Sigmoid colon (tissue), 7 donors: ENCODE measurements around the gene JAG2. TPM values are rescaled to one million over a fixed set of nuclear protein-coding genes. Genes with fewer than 3 reads are reported as not detected.

Source experiments
- DNase-seq: peaks from one replicate; pipeline ENCODE4 v3.0.0-alpha.2; 2019
- H3K27ac ChIP-seq, 4 donors: fragments of 200-600 bp; sonication (generic); one replicate each; pipeline ENCODE4 v1.5.1; 2016 to 2019; ENCODE audit warnings: mild to moderate bottlenecking in 1 of 4
- H3K27me3 ChIP-seq, 3 donors: fragments of 200-600 bp; sonication (generic); one replicate each; pipeline ENCODE4 v1.5.1; 2019; ENCODE audit warnings: mild to moderate bottlenecking in 1 of 3
- H3K36me3 ChIP-seq, 4 donors: fragments of 200-600 bp; sonication (generic); one replicate each; pipeline ENCODE4 v1.5.1; 2016 to 2019
- H3K4me1 ChIP-seq, 4 donors: fragments of 200-600 bp; sonication (generic); one replicate each; pipeline ENCODE4 v1.5.1; 2017 to 2019
- H3K4me3 ChIP-seq, 4 donors: fragments of 200-600 bp; sonication (generic); one replicate each; pipeline ENCODE4 v1.5.1; 2017 to 2019; ENCODE audit warnings: mild to moderate bottlenecking in 2 of 4, moderate library complexity in 1 of 4
- H3K9me3 ChIP-seq, 4 donors: fragments of 200-600 bp in 3 of 4; sonication (generic) in 3 of 4; one replicate each; pipeline versions ENCODE4 v1.5.1 to v1.6.1; 2013 to 2019
- EP300 ChIP-seq, 4 donors: sonication (generic); formaldehyde crosslinking; IDR thresholded peaks; one replicate each; pipeline ENCODE4 v1.6.1; 2017; ENCODE audit warnings: antibody characterized with exemption in 4 of 4
- POLR2A ChIP-seq, 2 donors: fragments of 450-650 bp; IDR thresholded peaks; one replicate each; pipeline ENCODE4 v1.6.1; 2016; ENCODE audit warnings: antibody characterized with exemption in 2 of 2, mild to moderate bottlenecking in 2 of 2, moderate library complexity in 2 of 2
- POLR2AphosphoS5 ChIP-seq, 4 donors: sonication (generic); formaldehyde crosslinking; IDR thresholded peaks; one replicate each; pipeline ENCODE4 v1.6.1; 2017; ENCODE audit warnings: antibody characterized with exemption in 4 of 4
- WGBS, 2 donors: extraction: QIAGEN DNeasy Blood & Tissue Kit; methylation state at CpG; one replicate each; pipeline ENCODE4 v1.1.7; 2013; 5-methylcytosine and 5-hydroxymethylcytosine counted together
- intact Hi-C: fragments of 100-400 bp; cut with DNase I; formaldehyde crosslinking; loops from one replicate; pipeline ENCODE4 v1.15.1; 2023
- polyA plus RNA-seq, 3 donors: library from polyadenylated mRNA; stranded (reverse); fragments of 200-250 nt; gene quantifications; one replicate each; pipeline ENCODE4 v1.2.3, GENCODE V29; 2013
- total RNA-seq, 4 donors: library from RNA; depleted of rRNA; stranded (reverse); fragments of >200 nt; gene quantifications; one replicate each; pipeline ENCODE4 v1.1.0, GENCODE V29; 2016
- TF ChIP-seq, protein P1 (sequence below), 4 experiments: fragments of 450-650 bp in 3 of 4; fragments of 200-600 bp in 1 of 4; IDR thresholded peaks; one replicate each; pipeline ENCODE4 v1.5.1; 2016 to 2019; ENCODE audit warnings: antibody characterized with exemption in 4 of 4, mild to moderate bottlenecking in 3 of 4, moderate library complexity in 2 of 4
- donor health status: healthy with polysubstance abuse.
- donor health status: Bipolar disorder and iron deficiency.
- donor health status: healthy.

JAG2 gene
- total and polyA plus RNA-seq, 7 donors = 0.60 to 12.3 (median 3.2) TPM

DNA sequence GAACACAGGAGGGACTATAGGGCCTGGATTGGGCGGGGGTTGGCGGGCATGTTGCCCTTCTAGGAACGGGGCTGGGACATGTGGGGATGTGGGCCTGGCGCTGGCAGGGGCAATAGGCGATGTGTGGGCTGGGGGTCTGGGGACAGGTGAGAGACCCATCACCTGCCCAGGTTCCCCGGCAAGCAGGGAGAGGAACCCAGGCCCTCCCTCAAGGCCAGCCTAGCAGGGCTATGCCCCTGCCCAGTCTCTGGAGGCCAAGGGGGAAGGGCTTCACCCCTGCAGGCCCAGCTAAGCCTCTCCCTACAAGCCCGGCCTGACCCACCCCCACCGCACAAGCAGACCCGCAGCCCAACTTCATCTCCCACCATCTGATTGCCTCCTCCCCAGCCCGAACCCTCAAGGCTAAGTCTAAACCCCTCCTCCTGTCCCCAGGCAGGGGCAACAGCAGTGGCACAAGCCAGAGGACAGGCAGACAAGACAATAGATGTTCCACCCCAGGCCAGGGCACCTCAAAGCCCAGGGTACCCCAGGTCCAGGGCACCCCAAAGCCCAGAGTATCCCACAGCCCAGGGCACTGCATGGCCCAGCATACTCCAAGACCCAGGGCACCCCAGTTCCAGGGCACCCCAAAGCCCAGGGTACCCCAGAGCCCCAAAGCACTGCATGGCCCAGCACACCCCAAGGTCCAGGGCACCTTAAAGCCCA lies 6.5 kb downstream of the JAG2 start:
- WGBS, 2 donors = 88 to 92% methylated on average over 10 of the region's 10 CpGs
- intact Hi-C loops = no loop called here
- no peak overlapping the region for H3K27ac ChIP-seq
- peaks cover 0 to 3% (median 2%) of the 10 kb centered on the region in 4 donors for H3K4me1 ChIP-seq
- H3K4me3 ChIP-seq = no peak overlapping the region
- H3K36me3 ChIP-seq = no peaks in the 10 kb centered on the region
- no peaks in the 10 kb centered on the region for H3K9me3 ChIP-seq
- H3K27me3 ChIP-seq = peaks cover 0 to 28% (median 12%) of the 10 kb centered on the region in 3 donors
- DNase-seq = no peak
- TF ChIP-seq POLR2AphosphoS5 (IDR thresholded peaks at IDR 0.05) (no peak), EP300 (IDR thresholded peaks at IDR 0.05) (no peak), POLR2A (IDR thresholded peaks at IDR 0.05) (no peak)
- TF ChIP-seq, protein P1, sequence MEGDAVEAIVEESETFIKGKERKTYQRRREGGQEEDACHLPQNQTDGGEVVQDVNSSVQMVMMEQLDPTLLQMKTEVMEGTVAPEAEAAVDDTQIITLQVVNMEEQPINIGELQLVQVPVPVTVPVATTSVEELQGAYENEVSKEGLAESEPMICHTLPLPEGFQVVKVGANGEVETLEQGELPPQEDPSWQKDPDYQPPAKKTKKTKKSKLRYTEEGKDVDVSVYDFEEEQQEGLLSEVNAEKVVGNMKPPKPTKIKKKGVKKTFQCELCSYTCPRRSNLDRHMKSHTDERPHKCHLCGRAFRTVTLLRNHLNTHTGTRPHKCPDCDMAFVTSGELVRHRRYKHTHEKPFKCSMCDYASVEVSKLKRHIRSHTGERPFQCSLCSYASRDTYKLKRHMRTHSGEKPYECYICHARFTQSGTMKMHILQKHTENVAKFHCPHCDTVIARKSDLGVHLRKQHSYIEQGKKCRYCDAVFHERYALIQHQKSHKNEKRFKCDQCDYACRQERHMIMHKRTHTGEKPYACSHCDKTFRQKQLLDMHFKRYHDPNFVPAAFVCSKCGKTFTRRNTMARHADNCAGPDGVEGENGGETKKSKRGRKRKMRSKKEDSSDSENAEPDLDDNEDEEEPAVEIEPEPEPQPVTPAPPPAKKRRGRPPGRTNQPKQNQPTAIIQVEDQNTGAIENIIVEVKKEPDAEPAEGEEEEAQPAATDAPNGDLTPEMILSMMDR (IDR thresholded peaks at IDR 0.05) = no peak

DNA sequence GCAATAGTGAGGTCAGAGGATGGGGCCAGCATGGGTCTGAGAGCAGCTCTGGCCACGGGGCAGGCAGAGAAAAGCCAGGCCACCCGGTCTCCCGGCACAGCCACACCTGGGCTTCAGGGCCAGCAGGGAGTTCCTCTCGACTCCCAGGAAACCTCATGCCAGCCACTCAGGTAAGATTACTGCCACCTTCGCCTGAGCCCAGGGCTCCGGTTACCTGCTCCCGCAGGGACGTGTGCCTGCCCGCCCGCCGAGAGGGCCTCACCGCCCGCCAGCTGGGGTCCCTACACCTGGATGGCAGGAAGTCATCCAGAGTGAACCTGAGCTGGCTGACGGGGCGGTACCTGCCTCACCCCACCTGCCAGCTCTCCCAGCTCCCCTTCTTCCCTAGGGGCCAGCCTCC lies 7.3 kb downstream of the JAG2 start:
- TF ChIP-seq EP300 (IDR thresholded peaks at IDR 0.05) (no peak), POLR2A (IDR thresholded peaks at IDR 0.05) (no peak), POLR2AphosphoS5 (IDR thresholded peaks at IDR 0.05) (no peak)
- TF ChIP-seq, protein P1 (IDR thresholded peaks at IDR 0.05) = no peak
- Histone ChIP-seq H3K4me3 (no peak overlapping the region), H3K36me3 (no peaks in the 10 kb centered on the region), H3K27me3 (peaks cover 0 to 20% (median 4%) of the 10 kb centered on the region in 3 donors), H3K9me3 (no peaks in the 10 kb centered on the region), H3K27ac (no peak overlapping the region), H3K4me1 (no peaks in the 10 kb centered on the region)
- DNase-seq = no peak
- WGBS, 2 donors = 64 to 78% methylated on average over 15 of the region's 15 CpGs
- intact Hi-C loops = no loop called here

DNA sequence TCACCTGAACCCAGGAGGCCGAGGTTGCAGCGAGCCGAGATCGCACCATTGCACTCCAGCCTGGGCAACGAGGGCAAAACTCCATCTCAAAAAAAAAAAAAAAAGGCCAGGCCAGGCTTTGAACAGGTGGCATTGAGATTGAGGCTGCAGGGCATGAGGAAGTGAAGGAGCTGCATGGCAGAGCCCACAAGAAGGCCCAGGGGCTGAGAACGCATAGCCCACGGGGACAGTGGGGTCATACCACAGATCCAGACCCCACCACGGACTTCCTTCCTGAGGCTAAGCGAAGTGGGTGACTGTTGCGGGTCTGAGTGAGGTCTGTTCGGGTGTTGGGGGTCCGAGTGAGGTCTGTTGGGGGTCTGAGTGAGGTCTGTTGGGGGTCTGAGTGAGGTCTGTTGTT lies 7.8 kb downstream of the JAG2 start:
- H3K9me3 ChIP-seq = no peaks in the 10 kb centered on the region
- H3K27ac ChIP-seq = no peak overlapping the region
- H3K4me3 ChIP-seq = no peak overlapping the region
- peaks cover 0 to 15% (median 0%) of the 10 kb centered on the region in 3 donors for H3K27me3 ChIP-seq
- intact Hi-C loops = no loop called here
- no peaks in the 10 kb centered on the region for H3K36me3 ChIP-seq
- TF ChIP-seq EP300 (IDR thresholded peaks at IDR 0.05) (no peak), POLR2A (IDR thresholded peaks at IDR 0.05) (no peak), POLR2AphosphoS5 (IDR thresholded peaks at IDR 0.05) (no peak)
- TF ChIP-seq, protein P1 (IDR thresholded peaks at IDR 0.05) = no peak
- no peaks in the 10 kb centered on the region for H3K4me1 ChIP-seq
- 63 to 83% methylated on average over 12 of the region's 12 CpGs for WGBS, 2 donors
- DNase-seq = no peak

DNA sequence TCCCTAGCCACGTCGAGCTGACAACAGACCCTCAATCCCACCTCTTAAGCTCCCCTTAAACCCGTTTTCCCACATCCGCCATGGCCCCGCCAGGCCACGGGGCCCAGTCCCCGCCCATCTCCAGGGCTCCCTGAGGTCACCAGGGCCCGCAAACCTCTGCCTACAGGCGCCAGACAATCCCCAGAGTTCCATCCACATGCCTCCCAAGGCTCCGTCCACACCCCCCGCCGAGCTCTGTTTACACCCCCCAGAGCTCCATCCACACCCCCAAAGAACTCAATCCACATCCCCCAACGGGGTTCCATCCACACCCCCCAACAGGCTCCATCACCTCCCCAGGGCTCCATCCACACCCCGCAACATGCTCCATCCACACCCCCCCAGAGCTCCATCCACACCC lies 9.2 kb downstream of the JAG2 start:
- no peak for DNase-seq
- intact Hi-C loops = no loop called here
- no peak overlapping the region for H3K27ac ChIP-seq
- H3K36me3 ChIP-seq = no peaks in the 10 kb centered on the region
- TF ChIP-seq POLR2AphosphoS5 (IDR thresholded peaks at IDR 0.05) = no peak
- TF ChIP-seq, protein P1 (IDR thresholded peaks at IDR 0.05) = no peak
- TF ChIP-seq POLR2A (IDR thresholded peaks at IDR 0.05) = no peak
- no peak for TF ChIP-seq EP300 (IDR thresholded peaks at IDR 0.05)
- no peaks in the 10 kb centered on the region for H3K9me3 ChIP-seq
- peaks cover 0 to under 1% (median 0%) of the 10 kb centered on the region in 3 donors for H3K27me3 ChIP-seq
- no peak overlapping the region for H3K4me3 ChIP-seq
- 83 to 84% methylated on average over 14 of the region's 14 CpGs for WGBS, 2 donors
- H3K4me1 ChIP-seq = no peaks in the 10 kb centered on the region

DNA sequence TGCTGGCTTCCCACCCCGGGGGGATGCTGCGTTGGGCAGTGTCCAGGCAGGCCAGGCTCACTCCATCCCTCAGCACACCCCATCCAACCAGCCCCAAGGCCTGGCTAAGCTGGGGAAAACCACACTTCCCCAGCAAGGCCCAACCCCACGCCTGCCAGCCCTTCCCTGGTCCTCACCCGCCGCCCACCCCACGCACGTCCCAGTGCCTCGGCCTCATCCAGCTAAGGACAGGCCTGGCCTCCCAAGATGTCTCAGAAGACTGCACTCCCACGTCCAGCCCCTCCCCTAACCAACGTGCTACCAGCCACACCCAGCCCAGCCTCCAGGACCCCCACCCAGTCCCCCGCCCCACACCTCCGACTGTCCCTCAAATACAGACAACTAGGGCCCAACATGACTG lies 9.8 kb downstream of the JAG2 start:
- H3K4me3 ChIP-seq = no peak overlapping the region
- H3K9me3 ChIP-seq = no peaks in the 10 kb centered on the region
- no peak overlapping the region for H3K27ac ChIP-seq
- TF ChIP-seq POLR2AphosphoS5 (IDR thresholded peaks at IDR 0.05) = no peak
- TF ChIP-seq, protein P1 (IDR thresholded peaks at IDR 0.05) = no peak
- no peak for TF ChIP-seq POLR2A (IDR thresholded peaks at IDR 0.05)
- no peak for TF ChIP-seq EP300 (IDR thresholded peaks at IDR 0.05)
- intact Hi-C loops = no loop called here
- H3K36me3 ChIP-seq = no peaks in the 10 kb centered on the region
- no peak for DNase-seq
- no peaks in the 10 kb centered on the region for H3K27me3 ChIP-seq
- 81 to 83% methylated on average over 12 of the region's 12 CpGs for WGBS, 2 donors
- no peaks in the 10 kb centered on the region for H3K4me1 ChIP-seq
